ENCODE results near the gene KRR1. TPM values are rescaled to one million over a fixed set of nuclear protein-coding genes. Genes with fewer than 3 reads are reported as not detected.

Gene KRR1
- total RNA-seq, 1 experiment from 2014 or later, result 114 TPM

DNA sequence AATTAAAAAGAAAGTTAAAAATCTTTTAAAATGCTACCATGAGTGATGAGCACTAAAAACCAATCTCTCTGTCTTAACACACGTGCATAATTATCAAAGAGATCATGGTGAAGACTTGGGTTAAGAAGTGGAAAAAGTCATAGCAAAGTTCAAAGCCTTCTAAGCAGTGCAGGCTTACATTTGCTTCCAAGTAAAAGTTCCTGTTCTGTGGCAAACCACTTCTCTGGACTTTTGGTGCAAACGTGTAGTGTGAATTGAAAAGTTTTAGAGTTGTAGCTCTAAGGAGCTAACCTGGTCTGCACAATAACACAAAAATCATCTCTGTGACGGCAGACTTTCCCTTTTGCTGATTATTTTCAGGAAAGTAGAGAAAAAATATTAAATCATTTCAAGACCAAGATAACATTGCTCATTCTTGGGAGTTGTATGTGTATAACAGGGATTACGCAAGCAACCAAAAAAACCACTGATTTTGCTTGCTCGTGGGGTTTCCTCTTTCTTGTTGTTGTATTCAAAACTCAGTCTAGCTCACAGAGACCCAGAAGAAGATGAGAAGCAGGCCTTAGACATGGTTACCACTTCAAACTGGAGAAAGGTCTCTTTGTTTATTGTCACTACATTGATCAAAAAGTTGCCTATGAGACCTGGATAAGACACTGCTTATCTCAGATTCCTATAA lies 33.2 kb downstream of the KRR1 start:
- H3K27ac Mint-ChIP-seq (ENCODE audit: unreplicated experiment), result no peak overlapping the region
- DNase-seq, result no peak
- peaks cover 34% of the 10 kb centered on the region for H3K4me1 Mint-ChIP-seq (ENCODE audit: low read depth, unreplicated experiment)
- H3K27me3 Mint-ChIP-seq (ENCODE audit: unreplicated experiment), result no peaks in the 10 kb centered on the region
- peaks cover 19% of the 10 kb centered on the region for H3K36me3 Mint-ChIP-seq (ENCODE audit: insufficient read depth, unreplicated experiment)
- CTCF ChIA-PET, result no interaction called here
- TF ChIP-seq, protein P1, sequence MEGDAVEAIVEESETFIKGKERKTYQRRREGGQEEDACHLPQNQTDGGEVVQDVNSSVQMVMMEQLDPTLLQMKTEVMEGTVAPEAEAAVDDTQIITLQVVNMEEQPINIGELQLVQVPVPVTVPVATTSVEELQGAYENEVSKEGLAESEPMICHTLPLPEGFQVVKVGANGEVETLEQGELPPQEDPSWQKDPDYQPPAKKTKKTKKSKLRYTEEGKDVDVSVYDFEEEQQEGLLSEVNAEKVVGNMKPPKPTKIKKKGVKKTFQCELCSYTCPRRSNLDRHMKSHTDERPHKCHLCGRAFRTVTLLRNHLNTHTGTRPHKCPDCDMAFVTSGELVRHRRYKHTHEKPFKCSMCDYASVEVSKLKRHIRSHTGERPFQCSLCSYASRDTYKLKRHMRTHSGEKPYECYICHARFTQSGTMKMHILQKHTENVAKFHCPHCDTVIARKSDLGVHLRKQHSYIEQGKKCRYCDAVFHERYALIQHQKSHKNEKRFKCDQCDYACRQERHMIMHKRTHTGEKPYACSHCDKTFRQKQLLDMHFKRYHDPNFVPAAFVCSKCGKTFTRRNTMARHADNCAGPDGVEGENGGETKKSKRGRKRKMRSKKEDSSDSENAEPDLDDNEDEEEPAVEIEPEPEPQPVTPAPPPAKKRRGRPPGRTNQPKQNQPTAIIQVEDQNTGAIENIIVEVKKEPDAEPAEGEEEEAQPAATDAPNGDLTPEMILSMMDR (IDR thresholded peaks at IDR 0.05; ENCODE audit: unreplicated experiment), result no peak
- H3K4me3 Mint-ChIP-seq (ENCODE audit: low read depth, unreplicated experiment), result no peak overlapping the region
- no peaks in the 10 kb centered on the region for H3K9me3 Mint-ChIP-seq (ENCODE audit: low read depth, unreplicated experiment)
- intact Hi-C loops (cut with micrococcal nuclease; ENCODE audit: unreplicated experiment), result no loop called here
- no TSS peak for BruUV-seq (replicated peaks)

DNA sequence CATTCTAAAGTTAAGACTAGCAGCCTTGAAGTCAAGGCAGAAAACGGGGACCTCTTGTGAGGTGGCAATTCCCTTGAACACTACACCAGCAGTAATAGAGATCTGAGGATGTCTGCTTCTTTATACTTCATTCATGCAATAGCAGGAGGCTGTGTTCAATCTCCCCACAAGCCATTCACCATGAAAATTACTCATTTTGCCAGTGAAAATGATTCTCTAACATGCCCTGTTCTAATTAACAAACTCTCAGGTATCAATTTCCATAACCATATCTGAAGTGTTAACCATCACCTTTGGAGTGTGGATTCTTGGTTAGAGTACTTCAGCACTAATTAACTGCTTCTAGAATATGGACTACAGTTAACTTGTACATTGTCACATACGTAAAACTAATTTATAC lies 34.3 kb downstream of the KRR1 start:
- TF ChIP-seq, protein P1 (IDR thresholded peaks at IDR 0.05; ENCODE audit: unreplicated experiment), result no peak
- peaks cover 19% of the 10 kb centered on the region for H3K36me3 Mint-ChIP-seq (ENCODE audit: insufficient read depth, unreplicated experiment)
- peaks cover 30% of the 10 kb centered on the region for H3K4me1 Mint-ChIP-seq (ENCODE audit: low read depth, unreplicated experiment)
- H3K27ac Mint-ChIP-seq (ENCODE audit: unreplicated experiment), result no peak overlapping the region
- BruUV-seq (replicated peaks), result no TSS peak
- CTCF ChIA-PET, result no interaction called here
- H3K9me3 Mint-ChIP-seq (ENCODE audit: low read depth, unreplicated experiment), result no peaks in the 10 kb centered on the region
- H3K27me3 Mint-ChIP-seq (ENCODE audit: unreplicated experiment), result no peaks in the 10 kb centered on the region
- intact Hi-C loops (cut with micrococcal nuclease; ENCODE audit: unreplicated experiment), result no loop called here
- no peak overlapping the region for H3K4me3 Mint-ChIP-seq (ENCODE audit: low read depth, unreplicated experiment)
- DNase-seq, result no peak

DNA sequence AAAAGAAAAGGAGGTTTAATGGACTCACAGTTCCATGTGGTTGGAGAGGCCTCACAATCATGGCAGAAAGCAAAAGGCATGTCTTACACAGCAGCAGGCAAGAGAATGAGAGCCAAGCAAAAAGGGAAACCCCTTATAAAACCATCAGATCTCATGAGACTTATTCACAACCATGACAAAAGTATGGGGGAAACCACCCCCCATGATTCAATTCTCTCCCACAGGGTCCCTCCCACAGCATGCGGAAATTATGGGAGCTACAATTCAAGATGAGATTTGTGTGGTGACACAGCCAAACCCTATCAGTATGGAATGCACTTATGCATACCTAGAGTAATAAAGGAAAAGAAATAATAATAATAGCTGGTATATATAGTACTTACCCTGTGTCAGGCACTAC lies 35.3 kb downstream of the KRR1 start:
- Mint-ChIP-seq H3K27ac (ENCODE audit: unreplicated experiment) (no peak overlapping the region), H3K4me1 (ENCODE audit: low read depth, unreplicated experiment) (peaks cover 20% of the 10 kb centered on the region), H3K27me3 (ENCODE audit: unreplicated experiment) (no peaks in the 10 kb centered on the region), H3K4me3 (ENCODE audit: low read depth, unreplicated experiment) (no peak overlapping the region), H3K36me3 (ENCODE audit: insufficient read depth, unreplicated experiment) (peaks cover 11% of the 10 kb centered on the region), H3K9me3 (ENCODE audit: low read depth, unreplicated experiment) (no peaks in the 10 kb centered on the region)
- TF ChIP-seq, protein P1 (IDR thresholded peaks at IDR 0.05; ENCODE audit: unreplicated experiment), result no peak
- CTCF ChIA-PET, result no interaction called here
- no TSS peak for BruUV-seq (replicated peaks)
- intact Hi-C loops (cut with micrococcal nuclease; ENCODE audit: unreplicated experiment), result no loop called here
- DNase-seq, result no peak

DNA sequence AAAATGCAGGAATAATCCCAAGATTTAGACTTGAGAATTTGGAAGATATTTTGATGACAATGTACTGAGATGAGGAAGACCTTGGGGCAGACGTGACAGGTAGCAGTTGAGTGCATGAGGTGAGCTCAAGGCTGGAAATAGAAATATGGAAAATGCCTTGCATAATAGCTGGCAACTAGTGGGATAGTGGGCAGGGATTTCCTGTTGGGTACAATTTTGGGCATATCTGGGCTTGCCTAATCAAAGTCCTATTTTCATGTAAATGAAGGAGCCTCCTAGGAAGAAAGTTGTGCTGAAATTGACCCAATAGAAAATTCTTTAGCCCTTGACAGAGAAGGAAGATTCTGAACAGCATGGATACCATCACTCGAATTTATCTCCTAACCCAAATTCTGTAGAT lies 37.3 kb downstream of the KRR1 start:
- no peaks in the 10 kb centered on the region for H3K27me3 Mint-ChIP-seq (ENCODE audit: unreplicated experiment)
- peaks cover 2% of the 10 kb centered on the region for H3K4me1 Mint-ChIP-seq (ENCODE audit: low read depth, unreplicated experiment)
- no peak overlapping the region for H3K27ac Mint-ChIP-seq (ENCODE audit: unreplicated experiment)
- TF ChIP-seq, protein P1 (IDR thresholded peaks at IDR 0.05; ENCODE audit: unreplicated experiment), result no peak
- no peak for DNase-seq
- H3K9me3 Mint-ChIP-seq (ENCODE audit: low read depth, unreplicated experiment), result no peaks in the 10 kb centered on the region
- no TSS peak for BruUV-seq (replicated peaks)
- no peaks in the 10 kb centered on the region for H3K36me3 Mint-ChIP-seq (ENCODE audit: insufficient read depth, unreplicated experiment)
- CTCF ChIA-PET, result interaction anchor here (1.4 kb wide), 1 partner anchor 10 kb away, joined by 4 read pairs; no protein-coding TSS in a partner anchor
- no peak overlapping the region for H3K4me3 Mint-ChIP-seq (ENCODE audit: low read depth, unreplicated experiment)
- intact Hi-C loops (cut with micrococcal nuclease; ENCODE audit: unreplicated experiment), result no loop called here
